SK-N-SH treated with all-trans-retinoic acid at 6 μM for 48 hours (cell line): ENCODE data around the gene NPAS1.

ENCODE experiments used
- ARNTL ChIP-seq: fragments of 450-650 bp; formaldehyde crosslinking; IDR thresholded peaks from 2 replicates; pipeline ENCODE4 v1.5.0; 2020; ENCODE audit warnings: low read depth, mild to moderate bottlenecking, moderate library complexity, borderline replicate concordance
- CSDC2 ChIP-seq: fragments of 250-450 bp; sonication (Bioruptor Pico); IDR thresholded peaks from 2 replicates; pipeline ENCODE4 v1.5.0; 2020; ENCODE audit warnings: mild to moderate bottlenecking, moderate library complexity
- ESRRG ChIP-seq: fragments of 250-450 bp; sonication (Bioruptor Pico); IDR thresholded peaks from 2 replicates; pipeline ENCODE4 v1.6.1; 2021; ENCODE audit warnings: mild to moderate bottlenecking
- GLIS3 ChIP-seq: fragments of 250-450 bp; sonication (Bioruptor Pico); IDR thresholded peaks from 2 replicates; pipeline ENCODE4 v1.5.0; 2020; ENCODE audit warnings: mild to moderate bottlenecking, moderate library complexity
- RARB ChIP-seq: fragments of 250-450 bp; sonication (Bioruptor Pico); IDR thresholded peaks from 2 replicates; pipeline ENCODE4 v1.8.0; 2021; ENCODE audit warnings: mild to moderate bottlenecking, moderate library complexity
- TCF4 ChIP-seq: fragments of 250-450 bp; sonication (Bioruptor Pico); IDR thresholded peaks from 2 replicates; pipeline ENCODE4 v1.8.0; 2021; ENCODE audit warnings: mild to moderate bottlenecking, moderate library complexity, borderline replicate concordance
- TOX ChIP-seq: fragments of 250-450 bp; sonication (Bioruptor Pico); IDR thresholded peaks from 2 replicates; pipeline ENCODE4 v1.8.0; 2021; ENCODE audit warnings: mild to moderate bottlenecking, moderate library complexity, borderline replicate concordance
- ZFP3 ChIP-seq: fragments of 250-450 bp; sonication (Bioruptor Pico); IDR thresholded peaks from 2 replicates; pipeline ENCODE4 v1.5.0; 2020; ENCODE audit warnings: mild to moderate bottlenecking, moderate library complexity
- ZFP30 ChIP-seq: fragments of 450-650 bp; formaldehyde crosslinking; IDR thresholded peaks from 2 replicates; pipeline ENCODE4 v1.5.0; 2022; ENCODE audit warnings: mild to moderate bottlenecking, moderate library complexity
- ZNF565 ChIP-seq: fragments of 450-650 bp; formaldehyde crosslinking; conservative IDR thresholded peaks from 2 replicates; pipeline ENCODE4 v1.5.0; 2020; ENCODE audit warnings: low read depth, mild to moderate bottlenecking, moderate library complexity
- ZNF8 ChIP-seq: fragments of 450-650 bp; formaldehyde crosslinking; IDR thresholded peaks from 2 replicates; pipeline ENCODE4 v1.5.0; 2020; ENCODE audit warnings: mild to moderate bottlenecking, moderate library complexity
- TF ChIP-seq, protein P1 (sequence below): fragments of 250-450 bp; sonication (Bioruptor Pico); IDR thresholded peaks from 2 replicates; pipeline ENCODE4 v1.5.1; 2020; ENCODE audit warnings: low read depth, mild to moderate bottlenecking, moderate library complexity
- TF ChIP-seq, protein P2 (sequence below): fragments of 250-450 bp; sonication (Bioruptor Pico); IDR thresholded peaks from 2 replicates; pipeline ENCODE4 v1.8.0; 2020; ENCODE audit warnings: mild to moderate bottlenecking, moderate library complexity, borderline replicate concordance

GRCh38 chr19:47086280-47086679 is 66.6 kb downstream of the NPAS1 start:
- TF ChIP-seq, protein P1, sequence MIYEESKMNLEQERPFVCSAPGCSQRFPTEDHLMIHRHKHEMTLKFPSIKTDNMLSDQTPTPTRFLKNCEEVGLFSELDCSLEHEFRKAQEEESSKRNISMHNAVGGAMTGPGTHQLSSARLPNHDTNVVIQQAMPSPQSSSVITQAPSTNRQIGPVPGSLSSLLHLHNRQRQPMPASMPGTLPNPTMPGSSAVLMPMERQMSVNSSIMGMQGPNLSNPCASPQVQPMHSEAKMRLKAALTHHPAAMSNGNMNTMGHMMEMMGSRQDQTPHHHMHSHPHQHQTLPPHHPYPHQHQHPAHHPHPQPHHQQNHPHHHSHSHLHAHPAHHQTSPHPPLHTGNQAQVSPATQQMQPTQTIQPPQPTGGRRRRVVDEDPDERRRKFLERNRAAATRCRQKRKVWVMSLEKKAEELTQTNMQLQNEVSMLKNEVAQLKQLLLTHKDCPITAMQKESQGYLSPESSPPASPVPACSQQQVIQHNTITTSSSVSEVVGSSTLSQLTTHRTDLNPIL, result no peak
- no peak for TF ChIP-seq ARNTL (CRISPR knock-in tag)
- no peak for TF ChIP-seq ZFP3
- no peak for TF ChIP-seq TCF4 (CRISPR knock-in tag)
- no peak for TF ChIP-seq ZNF565 (CRISPR knock-in tag)
- TF ChIP-seq, protein P2, sequence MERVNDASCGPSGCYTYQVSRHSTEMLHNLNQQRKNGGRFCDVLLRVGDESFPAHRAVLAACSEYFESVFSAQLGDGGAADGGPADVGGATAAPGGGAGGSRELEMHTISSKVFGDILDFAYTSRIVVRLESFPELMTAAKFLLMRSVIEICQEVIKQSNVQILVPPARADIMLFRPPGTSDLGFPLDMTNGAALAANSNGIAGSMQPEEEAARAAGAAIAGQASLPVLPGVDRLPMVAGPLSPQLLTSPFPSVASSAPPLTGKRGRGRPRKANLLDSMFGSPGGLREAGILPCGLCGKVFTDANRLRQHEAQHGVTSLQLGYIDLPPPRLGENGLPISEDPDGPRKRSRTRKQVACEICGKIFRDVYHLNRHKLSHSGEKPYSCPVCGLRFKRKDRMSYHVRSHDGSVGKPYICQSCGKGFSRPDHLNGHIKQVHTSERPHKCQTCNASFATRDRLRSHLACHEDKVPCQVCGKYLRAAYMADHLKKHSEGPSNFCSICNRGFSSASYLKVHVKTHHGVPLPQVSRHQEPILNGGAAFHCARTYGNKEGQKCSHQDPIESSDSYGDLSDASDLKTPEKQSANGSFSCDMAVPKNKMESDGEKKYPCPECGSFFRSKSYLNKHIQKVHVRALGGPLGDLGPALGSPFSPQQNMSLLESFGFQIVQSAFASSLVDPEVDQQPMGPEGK, result no peak
- TF ChIP-seq ZFP30, result no peak
- no peak for TF ChIP-seq CSDC2 (CRISPR knock-in tag)
- TF ChIP-seq ESRRG (CRISPR knock-in tag), result no peak
- no peak for TF ChIP-seq ZNF8 (CRISPR knock-in tag)
- TF ChIP-seq RARB (CRISPR knock-in tag), result no peak
- no peak for TF ChIP-seq GLIS3 (CRISPR knock-in tag)
- no peak for TF ChIP-seq TOX (CRISPR knock-in tag)
